ENCODE measurements around the gene GALNT10. TPM values are rescaled to one million over a fixed set of nuclear protein-coding genes. Genes with fewer than 3 reads are reported as not detected.
A peak's percentile ranks its signal among the peaks of the same experiment; 100 is the strongest.

GALNT10 gene
- total and polyA plus RNA-seq, 9 of the 15 experiments (the other 6 are each of a cell fraction or from before 2014, with no cell fraction given): 4.6 to 37.1 (median 13.3) TPM

DNA sequence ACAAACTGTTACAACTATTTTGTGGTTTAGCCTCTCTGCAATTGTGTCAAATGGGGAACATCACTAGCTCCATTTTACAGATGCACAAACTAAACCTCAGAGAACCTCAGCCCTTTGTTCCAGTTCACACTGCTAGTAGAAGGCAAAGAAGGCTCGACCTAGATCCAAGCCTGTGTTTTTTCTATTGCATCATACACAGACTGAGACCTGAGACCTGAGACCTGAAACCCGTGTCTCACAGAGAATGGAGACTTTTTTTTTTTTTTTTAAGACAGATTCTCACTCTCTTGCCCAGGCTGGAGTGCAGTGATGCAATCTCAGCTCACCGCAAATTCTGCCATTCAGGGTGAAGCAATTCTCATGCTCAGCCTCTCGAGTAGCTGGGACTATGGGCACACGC, 120.8 kb downstream of the GALNT10 start:
- H3K4me2 ChIP-seq (ENCODE audit: insufficient read depth, low read length): no peak overlapping the region
- H2AFZ ChIP-seq (ENCODE audit: low read depth, low read length): no peak overlapping the region
- H3K27ac ChIP-seq (ENCODE audit: extremely low read depth, low read depth, low read length): no peak overlapping the region
- H4K20me1 ChIP-seq (replicated peaks; ENCODE audit: control insufficient read depth, insufficient read depth, low read length): no peaks in the 10 kb centered on the region; the same call in 1 of the 2 replicates
- H3K9me3 ChIP-seq (replicated peaks; ENCODE audit: control insufficient read depth, insufficient read depth, low read depth, low read length): no peaks in the 10 kb centered on the region
- no TSS peak for BruUV-seq (replicated peaks)
- H3K9me1 ChIP-seq (ENCODE audit: control insufficient read depth, insufficient read depth, low read length): no peaks in the 10 kb centered on the region
- no peaks in the 10 kb centered on the region for H3K36me3 ChIP-seq (ENCODE audit: control insufficient read depth, insufficient read depth, low read length)
- intact Hi-C loops (cut with micrococcal nuclease): no loop called here
- H3K9ac ChIP-seq (ENCODE audit: insufficient read depth in 1 of 2, low read depth in 2 of 2, low read length in 2 of 2): no peak overlapping the region
- FAIRE-seq (no peak), DNase-seq (ENCODE audit: extremely low read depth in 1 of 4, low spot score in 3 of 4) (no peak), ATAC-seq (no peak; the same call in 2 of the 3 replicates)
- no peaks in the 10 kb centered on the region for H3K27me3 ChIP-seq (ENCODE audit: control insufficient read depth in 2 of 2, insufficient read depth in 2 of 2, low read length in 2 of 2)
- in situ Hi-C loops (cut with MboI): no loop called here
- H3K4me3 ChIP-seq: no peak overlapping the region
- 35% methylated on average over 5 of the region's 5 CpGs for WGBS (ENCODE audit: insufficient coverage, low coverage, missing lambda C conversion rate)
- TF ChIP-seq NFXL1 (CRISPR knock-in tag; IDR thresholded peaks at IDR 0.05): no peak
- TF ChIP-seq DIDO1 (tag; IDR thresholded peaks at IDR 0.05; ENCODE audit: low read depth): no peak
- peak; percentile 28 for TF ChIP-seq RBM25 (IDR thresholded peaks at IDR 0.05; ENCODE audit: low read depth, low read length, severe bottlenecking)
- TF ChIP-seq XRCC4 (IDR thresholded peaks at IDR 0.05; ENCODE audit: extremely low read depth, insufficient read depth, insufficient read length): no peak
- TF ChIP-seq BRD4 (IDR thresholded peaks at IDR 0.05): no peak
- no peak for TF ChIP-seq ZNF507 (tag; conservative IDR thresholded peaks at IDR 0.05)
- TF ChIP-seq ATF3 (IDR thresholded peaks at IDR 0.05): peak; percentile 81
- no peak for TF ChIP-seq ATF3 (CRISPR knock-in tag; conservative IDR thresholded peaks at IDR 0.05)
- TF ChIP-seq DMBX1 (CRISPR knock-in tag; IDR thresholded peaks at IDR 0.05; ENCODE audit: borderline replicate concordance): no peak
- TF ChIP-seq ZNF121 (CRISPR knock-in tag; conservative IDR thresholded peaks at IDR 0.05): no peak
- no peak for TF ChIP-seq DNMT1 (IDR thresholded peaks at IDR 0.05)
- peak; percentile 51 for TF ChIP-seq ZNF24 (IDR thresholded peaks at IDR 0.05)
- TF ChIP-seq EHMT2 (IDR thresholded peaks at IDR 0.05): no peak
- TF ChIP-seq CEBPG (CRISPR knock-in tag; IDR thresholded peaks at IDR 0.05): peak; percentile 60; the same call in 1 of the 2 replicates
- TF ChIP-seq CEBPG (tag; conservative IDR thresholded peaks at IDR 0.05 in 1 of 2, IDR thresholded peaks at IDR 0.05 in 1 of 2): peak; percentile 85 to 90; a peak in 3 of 4 replicates
- no peak for TF ChIP-seq U2AF1 (optimal IDR thresholded peaks at IDR 0.05; ENCODE audit: low read depth, low read length)
- TF ChIP-seq CEBPB (tag; IDR thresholded peaks at IDR 0.05): peak; percentile 84
- 0 out of 4 replicates have a peak, but pooled peaks of 1 of the 2 experiments have one; percentile 9 for TF ChIP-seq TRIM24 (IDR thresholded peaks at IDR 0.05)
- H3K79me2 ChIP-seq (ENCODE audit: control insufficient read depth, insufficient read depth, low read length): no peaks in the 10 kb centered on the region
- CTCF ChIA-PET (ENCODE audit: low intra/inter-chr PET ratio): no interaction called here
- POLR2A ChIA-PET: interaction anchor here (0.6 kb wide), 1 partner anchor 1234 kb away, joined by 3 read pairs; no protein-coding TSS in a partner anchor
- no peaks in the 10 kb centered on the region for H3K4me1 ChIP-seq (replicated peaks in 1 of 2; ENCODE audit: control insufficient read depth in 2 of 2, insufficient read depth in 2 of 2, low read length in 2 of 2)

All from K562 (cell line).